Stimulated activated CD8-positive, alpha-beta memory T cell treated with anti-CD3 and anti-CD28 coated beads, Interleukin-7, amount 100 ng/mL, for 24 hours (primary cell): ENCODE measurements around the gene PARM1.
"Not testable (repeated sequence)": the region's sequence is repeated elsewhere in the genome, so short reads cannot be mapped to it uniquely, and the experiment has no call there.

Source experiments
- DNase-seq: peaks from one replicate; pipeline ENCODE4 v3.0.0-alpha.2; 2020; ENCODE audit warnings: low read depth

The PARM1 gene

GRCh38 chr4:74990276-74990875 lies 57.5 kb downstream of the PARM1 start:
- no peak for DNase-seq

DNA sequence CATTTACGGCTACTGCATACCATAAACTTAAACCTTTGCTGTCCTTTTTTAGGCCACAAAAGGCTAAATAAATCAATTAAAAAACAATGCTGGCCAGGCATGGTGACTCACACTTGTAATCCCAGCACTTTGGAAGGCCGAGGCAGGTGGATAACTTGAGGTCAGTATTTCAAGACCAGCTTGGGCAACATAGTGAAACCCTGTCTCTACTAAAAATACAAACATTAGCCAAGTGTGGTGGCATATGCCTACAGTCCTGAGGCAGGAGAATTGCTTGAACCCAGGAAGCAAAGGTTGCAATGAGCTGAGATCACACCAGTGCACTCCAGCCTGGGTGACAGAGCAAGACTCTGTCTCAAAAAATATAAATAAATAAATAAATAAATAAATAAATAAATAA lies 61.5 kb downstream of the PARM1 start:
- not testable (repeated sequence) for DNase-seq

- no peak for DNase-seq
These were observed 64.1 kb downstream of the PARM1 start for GRCh38 chr4:74996996-74997395.

DNA sequence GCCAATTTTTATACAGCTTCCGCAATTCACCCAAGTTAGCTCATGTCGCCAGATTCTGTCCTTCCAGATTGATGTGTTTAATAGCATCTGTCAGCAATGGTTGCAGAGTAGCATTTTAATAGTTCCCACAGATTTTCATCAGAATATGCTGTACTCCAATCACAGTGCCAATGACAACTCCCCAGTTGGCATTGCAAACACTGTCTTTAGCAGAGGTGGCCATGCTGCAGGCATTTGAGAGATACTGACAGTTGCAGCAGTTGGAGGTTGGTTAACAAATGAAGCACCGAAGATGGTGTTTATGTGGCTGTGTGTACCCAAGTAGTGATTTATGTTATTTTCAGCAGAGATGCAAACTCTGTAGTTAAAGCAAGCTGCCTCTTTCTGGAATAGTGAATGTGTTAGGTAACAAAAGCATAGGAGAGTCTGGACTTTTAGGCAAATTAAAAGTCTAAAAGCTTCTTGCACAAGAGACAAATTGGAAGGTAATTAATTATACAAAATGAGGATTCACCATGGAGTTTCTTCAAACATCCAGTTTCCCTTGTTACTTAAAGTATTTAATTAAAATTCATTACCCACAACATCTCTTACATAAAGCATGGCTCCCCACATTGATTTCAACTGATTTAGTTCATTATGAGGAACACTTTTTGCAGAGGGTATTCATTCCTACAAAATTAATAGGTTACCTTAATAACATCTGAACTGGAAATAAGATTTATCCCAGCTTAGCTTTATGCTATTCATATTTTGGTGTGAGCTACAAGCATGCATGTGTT lies 65.2 kb downstream of the PARM1 start:
- DNase-seq = no peak

DNA sequence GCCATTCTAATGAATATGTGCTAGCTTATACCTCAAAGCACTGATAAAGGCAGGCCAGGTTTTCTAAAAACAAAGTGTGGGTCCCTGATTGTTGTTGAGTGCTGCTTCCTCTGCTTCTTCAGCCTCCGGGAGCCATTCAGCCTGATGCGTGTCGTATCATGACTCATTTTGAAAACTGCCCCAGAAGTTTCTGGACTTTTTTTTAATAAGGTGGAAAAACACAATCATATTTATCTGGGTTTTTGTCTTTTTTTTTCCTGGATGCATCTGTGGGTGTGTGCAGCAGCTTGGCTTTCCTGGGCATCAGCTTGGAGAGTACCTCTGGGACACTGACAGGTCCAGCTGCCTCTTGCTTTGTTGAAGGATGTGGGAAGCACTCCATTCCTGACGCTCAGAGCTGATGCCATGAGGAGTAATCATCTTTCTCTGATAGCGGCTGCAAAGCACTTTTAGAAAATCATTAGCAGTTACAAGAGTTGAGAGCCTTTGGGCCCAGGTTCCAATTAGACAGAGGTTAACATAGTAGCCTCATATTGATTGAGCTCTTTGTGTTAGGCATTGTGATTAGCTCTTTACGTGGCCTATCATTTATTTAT lies 66.9 kb downstream of the PARM1 start:
- no peak for DNase-seq

GRCh38 chr4:75001871-75002270 lies 69.0 kb downstream of the PARM1 start:
- DNase-seq = no peak

DNA sequence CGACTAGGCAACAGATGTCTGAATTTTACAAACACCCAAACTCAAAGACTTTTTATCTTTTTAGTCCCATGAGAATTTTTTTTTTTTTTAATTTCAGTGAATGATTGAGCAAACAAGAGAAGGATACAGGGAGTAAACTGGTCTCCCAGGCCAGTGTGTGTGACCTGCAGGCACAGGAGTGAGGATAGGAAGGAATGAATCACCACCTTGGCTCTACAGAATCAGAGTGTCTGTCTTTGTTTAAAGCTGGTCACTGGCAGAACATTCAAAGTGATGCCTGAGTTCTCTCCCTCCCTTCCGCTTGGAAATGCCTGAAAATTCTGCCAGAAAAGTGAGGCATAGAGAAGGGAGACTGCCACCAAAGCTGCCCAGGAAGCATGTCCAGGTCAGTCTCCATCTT lies 69.5 kb downstream of the PARM1 start:
- no peak for DNase-seq

DNA sequence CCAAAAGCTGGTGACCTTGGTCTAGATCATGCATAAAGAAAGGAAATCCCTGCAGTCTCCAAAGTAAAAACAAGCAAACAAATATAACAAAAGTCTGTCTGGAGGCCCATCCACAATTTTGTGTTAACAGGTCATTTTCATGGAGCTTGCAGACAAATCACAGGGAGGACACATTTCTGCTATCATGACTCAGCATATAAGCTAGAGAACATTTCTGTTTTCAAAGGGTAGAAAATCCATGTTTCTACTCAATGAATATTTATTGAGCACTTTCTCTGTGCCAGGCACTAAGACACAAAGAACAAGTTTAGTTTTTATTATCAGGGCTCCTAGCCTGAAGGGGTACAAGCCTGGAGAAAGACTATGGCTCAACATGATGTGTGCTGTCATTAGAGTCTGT lies 71.1 kb downstream of the PARM1 start:
- DNase-seq = no peak

- DNase-seq = no peak
These were observed 72.1 kb downstream of the PARM1 start for GRCh38 chr4:75004755-75005668.

- DNase-seq = no peak
These were observed 72.8 kb downstream of the PARM1 start for GRCh38 chr4:75005727-75006126.

DNA sequence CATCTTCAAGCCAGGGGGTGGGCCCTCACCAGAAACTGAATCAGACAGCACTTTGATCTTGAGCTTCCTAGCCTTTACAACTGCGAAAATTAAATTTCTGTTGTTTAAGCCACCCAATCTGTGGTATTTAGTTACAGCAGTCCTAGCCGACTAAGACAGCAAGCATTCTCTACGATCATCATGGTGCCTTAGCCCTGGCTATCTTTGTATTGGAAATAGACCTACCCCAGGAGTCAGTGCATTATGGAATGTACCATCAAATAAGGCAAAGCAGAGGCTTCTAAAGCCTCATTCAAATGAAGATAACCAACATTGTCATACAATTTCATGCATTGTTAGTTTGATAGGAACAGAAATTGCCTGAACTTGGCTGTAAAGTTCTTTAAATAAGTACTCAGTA lies 75.0 kb downstream of the PARM1 start:
- DNase-seq = no peak

DNA sequence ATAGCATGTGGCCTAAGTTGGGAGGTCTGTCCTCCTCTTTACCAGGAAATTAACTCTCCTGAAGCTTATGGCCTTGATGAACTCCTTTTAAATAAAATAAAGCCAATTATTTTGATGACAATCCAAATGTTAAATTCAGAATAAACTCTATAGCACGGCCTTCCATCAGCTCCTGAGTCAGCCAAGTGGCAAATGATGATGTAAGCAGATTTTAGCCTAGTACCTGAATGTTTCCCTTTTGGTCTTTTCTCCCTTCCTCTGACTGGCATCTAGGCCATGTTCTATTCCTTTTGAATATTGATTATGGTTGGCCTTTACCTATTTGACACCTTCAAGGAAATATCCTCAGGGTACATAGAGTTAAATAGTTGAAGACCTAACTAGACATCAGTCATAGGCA lies 76.2 kb downstream of the PARM1 start:
- no peak for DNase-seq

GRCh38 chr4:75011131-75011795 lies 78.3 kb downstream of the PARM1 start:
- DNase-seq = no peak

GRCh38 chr4:75015627-75016026 lies 82.7 kb downstream of the PARM1 start:
- no peak for DNase-seq

DNA sequence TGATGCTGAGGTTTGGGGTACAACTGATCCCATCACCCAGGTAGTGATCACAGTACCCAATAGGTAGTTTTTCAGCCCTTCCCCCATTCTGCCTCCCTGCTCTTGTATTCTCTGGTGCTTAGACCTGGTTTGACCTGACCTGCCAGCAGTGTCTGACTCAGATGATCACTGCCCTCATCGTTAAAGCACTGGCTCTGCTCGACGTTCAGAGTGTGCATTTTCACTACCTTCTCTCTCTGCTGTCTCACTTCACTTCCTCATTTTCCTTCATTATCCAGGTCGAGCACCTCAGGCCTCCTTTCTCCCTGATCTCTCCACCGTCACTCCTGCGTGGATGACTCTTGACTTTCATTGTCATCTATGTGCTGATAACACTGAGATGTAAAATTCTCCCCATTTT lies 83.6 kb downstream of the PARM1 start:
- no peak for DNase-seq

GRCh38 chr4:75018811-75019479 lies 86.0 kb downstream of the PARM1 start:
- DNase-seq = no peak

DNA sequence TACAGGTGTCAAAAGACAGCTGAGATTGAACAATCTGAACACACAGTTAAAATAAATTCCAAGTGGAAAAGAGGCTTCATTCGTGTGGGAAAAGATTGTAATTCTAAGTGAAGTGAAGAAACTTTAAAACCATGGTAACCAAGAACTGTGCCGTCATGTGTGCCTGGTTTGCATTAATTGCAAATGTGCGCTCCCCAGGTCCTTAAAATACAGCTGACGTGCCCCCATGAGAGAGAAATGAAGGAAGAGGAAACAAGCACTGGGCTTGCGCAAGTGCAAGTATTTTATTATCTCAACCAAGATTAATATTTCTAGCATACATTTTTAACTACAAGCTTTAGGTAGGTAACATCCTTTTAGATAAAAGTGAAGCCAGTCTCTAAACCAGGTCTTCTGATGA lies 92.5 kb downstream of the PARM1 start:
- DNase-seq = no peak

GRCh38 chr4:75028196-75028854 lies 95.4 kb downstream of the PARM1 start:
- DNase-seq = no peak

- DNase-seq = no peak
These were observed 97.1 kb downstream of the PARM1 start for GRCh38 chr4:75030028-75030427.

DNA sequence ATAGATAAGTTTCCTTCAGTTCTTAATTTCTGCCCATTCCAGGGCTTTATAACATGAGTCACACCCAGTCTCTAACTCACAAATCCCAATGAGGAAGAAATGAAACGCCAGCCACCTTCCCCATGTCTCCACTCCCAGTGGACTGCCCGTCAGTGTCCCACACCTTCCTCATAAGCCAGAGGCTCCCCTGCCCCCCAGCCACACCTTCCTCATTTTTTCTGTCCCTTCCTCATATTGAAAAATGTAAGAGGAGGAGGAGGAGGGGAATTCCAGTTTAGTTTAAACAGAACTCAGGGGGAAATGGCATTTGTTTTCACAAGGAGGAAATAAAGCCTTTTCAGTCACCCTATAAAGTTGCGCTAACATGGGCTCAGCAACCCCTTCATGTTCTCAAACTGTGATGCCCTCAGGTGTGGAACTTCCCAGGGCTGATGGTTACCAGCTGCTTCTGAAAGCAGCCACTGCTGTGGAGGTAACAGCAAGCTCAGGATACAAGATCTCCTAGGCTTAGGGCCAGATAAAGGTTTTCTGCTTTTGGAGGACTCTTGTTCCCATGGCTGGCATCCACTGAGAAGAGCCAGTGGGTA lies 97.8 kb downstream of the PARM1 start:
- DNase-seq = no peak
